ENCODE results near the gene ZNF74.
"Not testable (repeated sequence)": the region's sequence is repeated elsewhere in the genome, so short reads cannot be mapped to it uniquely, and the experiment has no call there.

Gene ZNF74

GRCh38 chr22:20364335-20365260 lies 29.4 kb upstream of the ZNF74 start:
- not testable (repeated sequence) for H3K27ac Mint-ChIP-seq; H3K36me3 Mint-ChIP-seq; H3K4me1 Mint-ChIP-seq; H3K4me3 Mint-ChIP-seq; DNase-seq (ENCODE audit: low spot score in 2 of 2); ATAC-seq (ENCODE audit: low read depth); H3K27me3 Mint-ChIP-seq; H3K9me3 Mint-ChIP-seq

DNA sequence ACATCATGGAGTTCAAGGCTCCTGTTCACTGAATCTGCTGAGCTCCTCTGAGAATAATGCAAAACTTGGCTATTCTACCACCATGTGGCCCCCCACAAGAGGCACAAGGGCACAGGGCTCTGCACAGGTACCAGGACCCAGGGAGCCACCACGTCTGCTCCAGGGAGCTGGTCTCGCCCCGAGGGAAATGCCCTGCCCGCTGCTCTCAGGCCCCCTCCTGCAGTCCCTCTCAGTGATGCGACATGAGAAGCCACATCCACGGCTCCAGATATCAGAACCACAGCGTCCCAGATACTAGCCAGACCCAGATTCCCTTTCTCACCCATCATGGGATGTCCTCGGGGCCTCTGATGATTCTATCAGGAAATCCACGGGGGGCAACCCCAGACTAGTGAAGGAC lies 27.1 kb upstream of the ZNF74 start:
- peaks cover 11% of the 10 kb centered on the region for H3K27me3 Mint-ChIP-seq
- not testable (repeated sequence) for ATAC-seq (ENCODE audit: low read depth); H3K9me3 Mint-ChIP-seq; H3K36me3 Mint-ChIP-seq; DNase-seq (ENCODE audit: low spot score in 2 of 2); H3K4me3 Mint-ChIP-seq; H3K4me1 Mint-ChIP-seq; H3K27ac Mint-ChIP-seq

GRCh38 chr22:20368875-20369274 lies 25.1 kb upstream of the ZNF74 start:
- H3K4me1 Mint-ChIP-seq; H3K27ac Mint-ChIP-seq; DNase-seq (ENCODE audit: low spot score in 2 of 2); H3K9me3 Mint-ChIP-seq; H3K4me3 Mint-ChIP-seq; ATAC-seq (ENCODE audit: low read depth); H3K36me3 Mint-ChIP-seq: not testable (repeated sequence)
- H3K27me3 Mint-ChIP-seq: peaks cover 11% of the 10 kb centered on the region

- DNase-seq (ENCODE audit: low spot score in 2 of 2); H3K4me3 Mint-ChIP-seq; H3K4me1 Mint-ChIP-seq; H3K27ac Mint-ChIP-seq; H3K9me3 Mint-ChIP-seq; ATAC-seq (ENCODE audit: low read depth); H3K36me3 Mint-ChIP-seq: not testable (repeated sequence)
- H3K27me3 Mint-ChIP-seq: peaks cover 16% of the 10 kb centered on the region
Measured at GRCh38 chr22:20371687-20372086, 22.3 kb upstream of the ZNF74 start.

- H3K27ac Mint-ChIP-seq; DNase-seq (ENCODE audit: low spot score in 2 of 2); H3K36me3 Mint-ChIP-seq; H3K4me1 Mint-ChIP-seq; H3K9me3 Mint-ChIP-seq; ATAC-seq (ENCODE audit: low read depth); H3K4me3 Mint-ChIP-seq: not testable (repeated sequence)
- peaks cover 16% of the 10 kb centered on the region for H3K27me3 Mint-ChIP-seq
Measured at GRCh38 chr22:20372406-20372854, 21.5 kb upstream of the ZNF74 start.

DNA sequence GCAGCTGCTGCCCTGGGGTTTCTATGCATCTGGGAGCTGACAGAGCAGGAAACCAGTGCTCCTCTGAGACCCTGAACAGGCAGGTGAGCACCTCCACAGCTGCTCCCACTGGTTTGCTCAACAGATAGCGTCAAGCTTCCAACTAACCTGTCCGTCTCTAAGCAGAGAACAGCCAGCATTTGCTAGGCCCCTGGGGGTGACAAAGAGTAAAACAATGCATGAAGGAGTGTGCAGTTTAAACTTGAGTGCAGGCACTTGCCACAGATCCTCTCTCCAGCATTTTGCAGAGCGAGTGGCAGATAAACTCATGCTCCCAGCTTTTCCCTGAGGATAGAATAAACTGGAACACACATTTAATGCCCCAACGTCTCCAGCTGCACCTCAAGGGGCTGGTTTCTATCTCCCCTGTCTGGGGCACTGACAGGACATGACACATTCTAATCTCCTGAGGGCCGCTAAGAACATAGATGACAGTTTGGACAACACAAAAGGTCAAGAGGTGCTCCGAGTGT lies 20.7 kb upstream of the ZNF74 start:
- not testable (repeated sequence) for H3K9me3 Mint-ChIP-seq; ATAC-seq (ENCODE audit: low read depth); H3K4me3 Mint-ChIP-seq; H3K36me3 Mint-ChIP-seq; H3K4me1 Mint-ChIP-seq; DNase-seq (ENCODE audit: low spot score in 2 of 2); H3K27ac Mint-ChIP-seq
- peaks cover 13% of the 10 kb centered on the region for H3K27me3 Mint-ChIP-seq

DNA sequence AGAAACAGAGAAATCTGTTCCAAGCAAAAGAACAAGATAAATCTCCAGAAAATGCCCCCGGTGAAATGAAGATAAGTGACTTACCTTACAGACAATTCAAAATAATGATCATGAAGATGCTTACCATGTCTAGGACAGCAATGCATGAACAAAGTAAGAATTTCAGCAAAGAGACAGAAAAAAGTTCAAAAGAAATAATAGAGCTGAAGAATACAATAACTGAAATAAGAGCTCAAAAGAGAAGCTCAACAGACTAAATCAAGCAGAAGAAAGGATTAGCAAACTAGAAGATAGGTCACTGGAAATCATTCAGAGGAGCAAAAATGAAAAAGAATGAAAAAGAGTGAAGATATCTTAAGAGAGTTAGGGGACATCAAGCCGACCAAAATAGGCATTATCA lies 19.8 kb upstream of the ZNF74 start:
- not testable (repeated sequence) for H3K36me3 Mint-ChIP-seq; H3K4me1 Mint-ChIP-seq; DNase-seq (ENCODE audit: low spot score in 2 of 2); H3K27ac Mint-ChIP-seq; ATAC-seq (ENCODE audit: low read depth); H3K4me3 Mint-ChIP-seq; H3K9me3 Mint-ChIP-seq
- peaks cover 11% of the 10 kb centered on the region for H3K27me3 Mint-ChIP-seq

- not testable (repeated sequence) for H3K4me1 Mint-ChIP-seq; H3K27ac Mint-ChIP-seq; H3K36me3 Mint-ChIP-seq; ATAC-seq (ENCODE audit: low read depth); H3K9me3 Mint-ChIP-seq; H3K4me3 Mint-ChIP-seq; DNase-seq (ENCODE audit: low spot score in 2 of 2)
- peaks cover 11% of the 10 kb centered on the region for H3K27me3 Mint-ChIP-seq
Measured at GRCh38 chr22:20376281-20376680, 17.7 kb upstream of the ZNF74 start.

GRCh38 chr22:20376983-20377382 lies 17.0 kb upstream of the ZNF74 start:
- DNase-seq (ENCODE audit: low spot score in 2 of 2); H3K4me1 Mint-ChIP-seq; H3K36me3 Mint-ChIP-seq; ATAC-seq (ENCODE audit: low read depth); H3K4me3 Mint-ChIP-seq; H3K27ac Mint-ChIP-seq; H3K9me3 Mint-ChIP-seq: not testable (repeated sequence)
- peaks cover 11% of the 10 kb centered on the region for H3K27me3 Mint-ChIP-seq

GRCh38 chr22:20378110-20378509 lies 15.8 kb upstream of the ZNF74 start:
- no peak for ATAC-seq (ENCODE audit: low read depth)
- DNase-seq (ENCODE audit: low spot score in 2 of 2): no peak
- Mint-ChIP-seq H3K36me3 (no peaks in the 10 kb centered on the region), H3K4me1 (no peaks in the 10 kb centered on the region), H3K27me3 (peaks cover 11% of the 10 kb centered on the region), H3K27ac (no peak overlapping the region), H3K4me3 (no peak overlapping the region), H3K9me3 (peaks cover 3% of the 10 kb centered on the region)

- H3K27ac Mint-ChIP-seq; H3K4me1 Mint-ChIP-seq; H3K27me3 Mint-ChIP-seq; DNase-seq (ENCODE audit: low spot score in 2 of 2); H3K36me3 Mint-ChIP-seq; H3K9me3 Mint-ChIP-seq; ATAC-seq (ENCODE audit: low read depth); H3K4me3 Mint-ChIP-seq: not testable (repeated sequence)
Measured at GRCh38 chr22:20378684-20379083, 15.3 kb upstream of the ZNF74 start.

GRCh38 chr22:20380486-20380885 lies 13.5 kb upstream of the ZNF74 start:
- Mint-ChIP-seq H3K27me3 (peaks cover 2% of the 10 kb centered on the region), H3K27ac (no peak overlapping the region), H3K4me3 (no peak overlapping the region), H3K4me1 (no peaks in the 10 kb centered on the region), H3K9me3 (no peaks in the 10 kb centered on the region), H3K36me3 (no peaks in the 10 kb centered on the region)
- DNase-seq (ENCODE audit: low spot score in 2 of 2) (no peak), ATAC-seq (ENCODE audit: low read depth) (no peak)

DNA sequence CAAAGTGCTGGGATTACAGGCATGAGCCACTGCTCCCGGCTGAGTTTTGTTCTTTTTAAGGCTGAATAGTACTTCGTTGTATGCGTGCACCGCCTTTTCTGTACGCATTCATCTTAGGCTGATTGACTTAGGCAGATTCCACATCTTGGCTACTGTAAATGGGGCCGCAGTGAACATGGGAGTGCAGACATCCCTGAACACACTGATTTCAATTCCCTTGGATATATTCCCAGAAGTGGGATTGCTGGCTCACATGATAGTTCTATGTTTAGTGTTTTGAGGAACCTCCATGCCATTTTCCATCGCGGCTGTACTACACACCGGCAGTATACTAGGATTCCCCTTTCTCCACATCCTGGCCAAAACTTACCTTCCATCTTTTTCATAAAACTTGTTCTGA lies 10.4 kb upstream of the ZNF74 start:
- no peaks in the 10 kb centered on the region for H3K9me3 Mint-ChIP-seq
- ATAC-seq (ENCODE audit: low read depth) (no peak), DNase-seq (ENCODE audit: low spot score in 2 of 2) (no peak)
- no peaks in the 10 kb centered on the region for H3K36me3 Mint-ChIP-seq
- H3K4me1 Mint-ChIP-seq: no peaks in the 10 kb centered on the region
- peaks cover 2% of the 10 kb centered on the region for H3K27me3 Mint-ChIP-seq
- H3K4me3 Mint-ChIP-seq: no peak overlapping the region
- no peak overlapping the region for H3K27ac Mint-ChIP-seq

GRCh38 chr22:20384171-20384570 lies 9.8 kb upstream of the ZNF74 start:
- Mint-ChIP-seq H3K4me3 (no peak overlapping the region), H3K27me3 (peaks cover 2% of the 10 kb centered on the region), H3K4me1 (no peaks in the 10 kb centered on the region), H3K9me3 (peaks cover 2% of the 10 kb centered on the region), H3K36me3 (no peaks in the 10 kb centered on the region), H3K27ac (no peak overlapping the region)
- DNase-seq (ENCODE audit: low spot score in 2 of 2) (no peak), ATAC-seq (ENCODE audit: low read depth) (no peak)

DNA sequence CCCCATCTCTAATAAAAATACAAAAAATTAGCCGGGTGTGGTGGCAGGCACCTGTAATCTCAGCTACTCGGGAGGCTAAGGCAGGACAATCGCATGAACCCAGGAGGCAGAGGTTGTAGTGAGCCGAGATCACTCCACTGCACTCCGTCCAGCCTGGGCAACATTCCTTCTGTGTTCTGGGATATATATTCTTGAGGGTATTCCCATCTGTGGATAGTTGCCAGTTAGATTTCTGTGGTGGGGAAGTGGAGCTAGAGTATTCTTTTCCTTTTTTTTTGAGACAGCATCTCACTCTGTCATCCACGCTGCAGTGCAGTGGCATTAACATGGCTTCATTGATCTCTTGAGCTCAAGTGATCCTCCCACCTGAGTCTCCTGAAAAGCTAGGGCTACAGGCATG lies 9.1 kb upstream of the ZNF74 start:
- H3K9me3 Mint-ChIP-seq: peaks cover 2% of the 10 kb centered on the region
- peaks cover 2% of the 10 kb centered on the region for H3K27me3 Mint-ChIP-seq
- no peaks in the 10 kb centered on the region for H3K36me3 Mint-ChIP-seq
- ATAC-seq (ENCODE audit: low read depth) (no peak), DNase-seq (ENCODE audit: low spot score in 2 of 2) (no peak)
- no peak overlapping the region for H3K4me3 Mint-ChIP-seq
- H3K4me1 Mint-ChIP-seq: no peaks in the 10 kb centered on the region
- no peak overlapping the region for H3K27ac Mint-ChIP-seq

Measured in memory B cell (primary cell).